NCI-H146 treated with DMSO at 0.1 percent for 48 hours (cell line): ENCODE results near the gene SERPINB12.
A peak's percentile ranks its signal among the peaks of the same experiment; 100 is the strongest.

Experiments used
- DNase-seq: peaks from one replicate; lab custom pipeline; 2025; ENCODE audit not compliant: unreplicated experiment; lab: John Stamatoyannopoulos, UW

The SERPINB12 gene

GRCh38 chr18:63542069-63542468 lies at the start of gene SERPINB12:
SERPINB12 (plus strand) TSS chr18:63542369; CDS start chr18:63556160, 13,791 bp downstream.
- DNase-seq: no peak

DNA sequence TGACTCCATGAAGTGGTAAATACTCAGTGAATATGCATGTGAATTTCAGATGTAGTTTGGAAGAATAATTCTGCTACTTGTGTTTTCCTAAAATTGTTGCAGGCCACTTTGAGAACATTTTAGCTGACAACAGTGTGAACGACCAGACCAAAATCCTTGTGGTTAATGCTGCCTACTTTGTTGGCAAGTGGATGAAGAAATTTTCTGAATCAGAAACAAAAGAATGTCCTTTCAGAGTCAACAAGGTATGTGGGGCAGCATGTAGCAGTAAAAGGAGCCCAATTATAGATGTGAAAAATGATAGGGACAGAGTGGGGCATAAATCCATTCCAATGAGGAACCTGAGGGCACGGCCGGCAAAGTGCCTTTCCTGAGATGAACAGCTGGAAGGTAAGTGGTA lies 49.3 kb upstream of the SERPINB12 start:
- DNase-seq: no peak

DNA sequence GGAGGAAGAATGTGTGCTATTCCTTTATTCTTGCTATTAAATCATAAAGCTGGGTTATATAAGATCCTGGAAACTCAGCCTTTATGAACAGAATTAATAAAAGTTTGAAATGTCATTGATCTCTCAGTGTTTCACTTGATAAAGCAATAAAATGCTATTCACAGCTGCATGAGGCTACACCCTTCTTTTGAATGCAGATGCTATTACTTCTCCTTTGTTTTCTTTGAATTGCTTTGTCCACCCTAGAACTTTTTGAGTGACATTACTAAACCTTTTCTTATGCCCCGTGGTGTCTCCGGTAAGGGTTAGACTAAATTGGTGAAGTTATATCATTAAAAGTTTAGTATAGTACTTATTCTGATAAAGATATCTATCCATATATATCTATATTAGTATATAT lies 46.5 kb upstream of the SERPINB12 start:
- DNase-seq: no peak

- DNase-seq: no peak
Observed at GRCh38 chr18:63505566-63506335, 36.4 kb upstream of the SERPINB12 start.

- no peak for DNase-seq
Observed at GRCh38 chr18:63506336-63506646, 35.9 kb upstream of the SERPINB12 start.

DNA sequence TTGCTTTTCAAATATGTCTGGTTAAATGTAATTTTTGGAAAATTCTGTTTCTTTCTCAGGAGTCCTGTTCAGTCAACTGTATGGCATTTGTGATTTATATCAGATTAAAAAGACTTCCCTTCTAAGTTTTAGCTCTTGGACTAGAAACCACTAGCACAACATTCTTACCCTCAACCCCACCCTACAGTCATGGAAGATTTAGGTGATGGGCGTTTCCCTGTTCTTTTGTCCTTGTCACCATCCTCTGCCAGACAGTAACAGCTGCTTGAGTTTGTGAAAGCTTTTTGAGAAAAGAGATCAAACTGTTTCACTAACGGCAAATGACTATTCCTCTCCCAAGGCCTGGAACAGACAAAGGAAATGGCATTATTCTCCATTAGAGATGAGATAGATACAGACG lies 33.6 kb upstream of the SERPINB12 start:
- DNase-seq: no peak

DNA sequence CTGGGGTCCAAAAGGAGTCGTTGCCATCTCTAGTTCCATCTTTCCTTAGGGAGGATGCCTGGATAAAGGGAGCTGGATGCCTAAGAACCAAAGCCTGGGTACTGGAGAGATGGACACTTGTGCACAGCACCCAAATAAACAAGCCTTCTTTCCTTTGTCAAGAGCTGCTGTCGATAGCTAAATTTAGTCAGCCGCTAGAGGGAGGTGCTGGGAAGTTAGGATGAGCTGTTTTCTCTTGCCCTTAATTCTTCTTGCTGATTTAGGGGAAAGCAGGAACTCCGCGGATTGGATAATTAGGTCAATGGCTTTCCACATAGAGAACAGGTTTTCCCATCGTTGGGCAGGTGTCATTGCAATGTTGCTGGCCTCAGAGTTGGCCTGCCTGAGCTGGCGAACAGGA lies 30.9 kb upstream of the SERPINB12 start:
- peak; percentile 66 for DNase-seq

DNA sequence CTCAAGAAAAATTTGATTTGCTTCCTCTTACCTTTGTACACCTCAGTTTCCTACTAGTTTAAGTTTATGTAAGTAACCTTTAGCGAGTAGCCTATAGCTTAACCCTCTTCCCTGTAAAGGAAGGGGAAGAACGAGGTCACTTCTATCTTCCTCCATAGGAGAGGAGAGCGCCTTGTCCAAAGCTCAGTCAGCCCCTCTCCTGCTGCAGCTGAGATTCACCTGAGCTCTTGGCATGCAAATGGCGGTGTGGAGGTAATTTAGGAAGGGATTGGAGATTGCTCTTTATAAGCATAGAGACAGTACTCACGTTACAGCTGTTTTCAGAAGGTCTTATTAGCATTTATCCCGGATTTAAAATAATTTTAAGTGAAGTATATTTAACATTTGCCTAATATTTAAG lies 27.8 kb upstream of the SERPINB12 start:
- DNase-seq: no peak

GRCh38 chr18:63514888-63515678 lies 27.1 kb upstream of the SERPINB12 start:
- DNase-seq: no peak

GRCh38 chr18:63515801-63516200 lies 26.4 kb upstream of the SERPINB12 start:
- DNase-seq: no peak

DNA sequence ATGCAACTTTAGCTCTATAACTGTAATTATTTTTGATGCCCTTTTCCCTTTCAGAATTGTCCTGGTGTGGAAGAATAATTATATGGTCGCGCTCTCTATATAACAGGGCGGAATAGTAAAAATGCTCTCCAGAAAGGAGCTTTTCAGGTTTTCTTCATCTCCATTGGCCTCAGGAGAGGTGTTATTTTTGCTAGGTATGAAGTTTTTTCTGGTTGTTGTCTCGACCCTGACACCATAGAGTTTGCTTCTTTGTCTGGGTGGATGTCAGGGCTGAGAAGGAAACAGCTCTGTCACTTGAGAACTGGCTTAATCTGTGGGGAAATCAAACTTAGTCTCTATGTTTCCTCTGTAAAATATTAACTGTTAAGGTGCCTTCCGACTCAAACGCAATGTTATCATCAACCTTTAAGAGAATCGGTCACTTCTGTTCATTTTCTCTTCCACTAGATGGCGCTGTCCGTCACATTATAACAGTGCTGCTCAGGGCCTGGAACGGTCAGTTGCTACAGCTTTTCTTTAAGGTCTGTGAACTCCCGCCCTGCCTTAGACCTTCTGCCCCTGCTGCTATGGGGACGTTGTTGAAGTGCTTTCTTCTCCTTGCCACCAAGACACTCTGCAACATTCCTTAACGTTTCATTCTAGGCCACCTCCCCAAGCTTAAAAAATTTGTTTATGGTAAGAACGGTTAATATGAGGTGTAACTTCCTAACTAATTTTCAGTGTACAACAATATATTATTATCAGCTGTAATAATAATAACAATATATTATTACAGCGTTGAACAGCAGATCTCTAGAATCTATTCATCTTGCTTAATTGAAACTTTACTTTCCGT lies 23.8 kb upstream of the SERPINB12 start:
- DNase-seq: peak; percentile 84

DNA sequence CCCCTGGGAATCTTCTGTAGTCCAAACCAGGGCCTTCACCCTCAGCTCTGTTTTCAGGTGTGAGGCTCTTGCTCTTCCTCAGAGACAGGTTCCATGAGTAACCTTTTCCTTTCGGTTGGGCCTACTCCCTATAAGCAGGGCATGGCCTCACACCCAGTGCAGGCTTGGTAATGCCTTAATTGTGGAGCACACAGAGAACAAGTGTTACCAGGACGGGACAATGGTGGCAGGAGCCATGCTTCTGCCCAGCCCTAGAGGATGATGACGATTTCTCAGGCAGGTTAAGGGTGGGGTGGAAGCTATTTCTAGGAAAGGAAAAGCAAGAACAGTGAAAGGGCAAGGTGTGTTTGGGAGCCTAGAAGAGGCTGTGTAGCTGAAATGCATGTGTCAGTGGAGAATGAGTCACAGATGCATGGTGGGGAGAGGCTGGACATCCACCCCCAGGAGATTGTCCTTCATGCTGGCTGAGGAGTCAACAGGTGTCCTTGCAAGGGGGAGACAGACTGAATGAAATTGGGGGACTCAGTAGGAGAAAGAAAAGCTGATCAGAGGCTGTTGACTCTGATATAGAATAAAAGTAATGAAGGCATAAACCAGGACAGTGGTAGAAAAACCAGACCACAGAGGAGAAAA lies 22.0 kb upstream of the SERPINB12 start:
- no peak for DNase-seq

GRCh38 chr18:63523660-63524059 lies 18.5 kb upstream of the SERPINB12 start:
- DNase-seq: no peak

DNA sequence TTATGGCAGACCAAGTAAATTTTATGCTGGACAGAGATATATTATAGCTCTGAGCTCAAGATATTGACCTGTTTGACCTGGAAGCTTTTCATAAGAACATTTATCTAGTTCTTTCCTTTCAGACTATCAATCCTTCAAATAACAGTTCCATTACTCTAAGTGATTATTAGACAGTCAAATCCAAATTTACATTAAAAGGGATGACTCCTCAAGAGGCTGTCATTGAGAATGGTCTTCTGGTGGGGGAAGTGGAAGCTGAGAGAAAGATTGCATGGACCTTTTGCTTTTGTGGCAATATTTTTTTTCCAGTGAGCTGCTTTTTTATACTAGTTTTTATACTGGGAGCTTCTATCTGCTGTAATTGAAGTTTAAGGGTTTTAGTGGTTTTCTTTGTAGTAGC lies 14.9 kb upstream of the SERPINB12 start:
- DNase-seq: no peak

DNA sequence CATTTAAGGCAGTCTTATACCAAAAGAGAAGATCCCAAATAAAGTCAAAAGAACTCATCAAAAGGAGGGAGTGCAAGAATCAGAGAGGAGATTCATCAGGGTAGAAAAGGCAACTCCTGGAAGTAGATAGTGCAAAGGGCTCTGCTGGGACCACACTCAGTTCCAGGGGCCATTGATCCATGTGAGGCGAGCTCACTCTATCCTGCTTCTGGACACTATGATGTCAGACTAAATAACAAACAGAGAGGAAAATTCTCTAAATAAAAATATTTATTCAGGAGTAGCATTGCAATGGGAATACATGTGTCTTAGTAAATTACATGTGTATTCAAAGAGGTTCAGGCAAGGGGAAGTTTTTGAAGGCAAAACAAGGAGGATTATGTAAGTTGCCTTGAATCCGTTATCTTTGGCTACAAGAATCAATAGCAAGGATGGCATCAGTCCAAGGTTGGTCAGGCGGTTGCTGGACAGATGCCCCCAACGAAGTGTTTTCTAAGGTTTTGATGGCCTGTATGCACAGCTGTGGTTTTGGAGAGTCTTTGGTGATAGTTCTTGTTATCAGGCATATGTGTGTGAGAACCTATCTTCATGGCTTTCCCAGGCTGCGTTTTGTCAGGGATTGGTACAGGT lies 13.2 kb upstream of the SERPINB12 start:
- DNase-seq: no peak

GRCh38 chr18:63532471-63532870 lies 9.7 kb upstream of the SERPINB12 start:
- DNase-seq: no peak

GRCh38 chr18:63534615-63535014 lies 7.6 kb upstream of the SERPINB12 start:
- no peak for DNase-seq

GRCh38 chr18:63539904-63540510 lies 2.2 kb upstream of the SERPINB12 start:
- no peak for DNase-seq

GRCh38 chr18:63544017-63544416 lies 1.8 kb downstream of the SERPINB12 start:
- no peak for DNase-seq

GRCh38 chr18:63545000-63545399 lies 2.8 kb downstream of the SERPINB12 start:
- no peak for DNase-seq
